Neural cell (in vitro differentiated cells): ENCODE data around the gene NKD1.

Experiments
- EP300 ChIP-seq: fragments of 450-650 bp; conservative IDR thresholded peaks from 2 replicates; pipeline ENCODE4 v1.6.1; 2014; ENCODE audit warnings: antibody characterized with exemption, mild to moderate bottlenecking, moderate library complexity; ENCODE audit not compliant: poor library complexity, severe bottlenecking
- POLR2AphosphoS5 ChIP-seq: IDR thresholded peaks from 2 replicates; pipeline ENCODE4 v1.6.1; 2012
- RAD21 ChIP-seq: fragments of 450-650 bp; conservative IDR thresholded peaks from 2 replicates; pipeline ENCODE4 v1.6.1; 2014; ENCODE audit warnings: antibody characterized with exemption, mild to moderate bottlenecking, moderate library complexity
- TF ChIP-seq, protein P1 (sequence below): fragments of 450-650 bp; IDR thresholded peaks from 2 replicates; pipeline ENCODE4 v1.5.1; 2014; ENCODE audit warnings: antibody characterized with exemption, mild to moderate bottlenecking, moderate library complexity; ENCODE audit not compliant: poor library complexity, severe bottlenecking

GRCh38 chr16:50567651-50568050 is 19.5 kb downstream of the NKD1 start:
- TF ChIP-seq, protein P1, sequence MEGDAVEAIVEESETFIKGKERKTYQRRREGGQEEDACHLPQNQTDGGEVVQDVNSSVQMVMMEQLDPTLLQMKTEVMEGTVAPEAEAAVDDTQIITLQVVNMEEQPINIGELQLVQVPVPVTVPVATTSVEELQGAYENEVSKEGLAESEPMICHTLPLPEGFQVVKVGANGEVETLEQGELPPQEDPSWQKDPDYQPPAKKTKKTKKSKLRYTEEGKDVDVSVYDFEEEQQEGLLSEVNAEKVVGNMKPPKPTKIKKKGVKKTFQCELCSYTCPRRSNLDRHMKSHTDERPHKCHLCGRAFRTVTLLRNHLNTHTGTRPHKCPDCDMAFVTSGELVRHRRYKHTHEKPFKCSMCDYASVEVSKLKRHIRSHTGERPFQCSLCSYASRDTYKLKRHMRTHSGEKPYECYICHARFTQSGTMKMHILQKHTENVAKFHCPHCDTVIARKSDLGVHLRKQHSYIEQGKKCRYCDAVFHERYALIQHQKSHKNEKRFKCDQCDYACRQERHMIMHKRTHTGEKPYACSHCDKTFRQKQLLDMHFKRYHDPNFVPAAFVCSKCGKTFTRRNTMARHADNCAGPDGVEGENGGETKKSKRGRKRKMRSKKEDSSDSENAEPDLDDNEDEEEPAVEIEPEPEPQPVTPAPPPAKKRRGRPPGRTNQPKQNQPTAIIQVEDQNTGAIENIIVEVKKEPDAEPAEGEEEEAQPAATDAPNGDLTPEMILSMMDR: no peak
- TF ChIP-seq POLR2AphosphoS5 (no peak), RAD21 (no peak), EP300 (no peak)
